GM19324 (cell line): ENCODE data around the gene ABHD17C.

Source experiments
- ATAC-seq: cut with Tn5 transposase; IDR thresholded peaks from one replicate; pipeline ENCODE4 v1.9.1; 2021; ENCODE audit warnings: mild to moderate bottlenecking, moderate library complexity; ENCODE audit not compliant: unreplicated experiment, low FRiP score

Gene ABHD17C

GRCh38 chr15:80722811-80723210 lies 27.7 kb downstream of the ABHD17C start:
- no peak for ATAC-seq

- no peak for ATAC-seq
Observed at GRCh38 chr15:80727196-80727595, 32.1 kb downstream of the ABHD17C start.

GRCh38 chr15:80727596-80727995 lies 32.5 kb downstream of the ABHD17C start:
- ATAC-seq: no peak

GRCh38 chr15:80730387-80730786 lies 35.3 kb downstream of the ABHD17C start:
- no peak for ATAC-seq

- no peak for ATAC-seq
Observed at GRCh38 chr15:80730926-80731325, 35.8 kb downstream of the ABHD17C start.

- no peak for ATAC-seq
Observed at GRCh38 chr15:80732167-80732566, 37.1 kb downstream of the ABHD17C start.

GRCh38 chr15:80732818-80733217 lies 37.7 kb downstream of the ABHD17C start:
- ATAC-seq: no peak

- ATAC-seq: no peak
Observed at GRCh38 chr15:80733460-80733859, 38.4 kb downstream of the ABHD17C start.

- no peak for ATAC-seq
Observed at GRCh38 chr15:80735344-80735743, 40.2 kb downstream of the ABHD17C start.

- ATAC-seq: no peak
Observed at GRCh38 chr15:80736560-80736959, 41.5 kb downstream of the ABHD17C start.

- ATAC-seq: no peak
Observed at GRCh38 chr15:80739919-80740318, 44.8 kb downstream of the ABHD17C start.

GRCh38 chr15:80742081-80742480 lies 47.0 kb downstream of the ABHD17C start:
- no peak for ATAC-seq

- ATAC-seq: no peak
Observed at GRCh38 chr15:80743189-80743833, 48.2 kb downstream of the ABHD17C start.

- no peak for ATAC-seq
Observed at GRCh38 chr15:80744415-80744814, 49.3 kb downstream of the ABHD17C start.

- ATAC-seq: no peak
Observed at GRCh38 chr15:80744826-80745225, 49.7 kb downstream of the ABHD17C start.

- ATAC-seq: no peak
Observed at GRCh38 chr15:80745888-80746287, 50.8 kb downstream of the ABHD17C start.

GRCh38 chr15:80747317-80748053 lies 52.4 kb downstream of the ABHD17C start:
- no peak for ATAC-seq

- no peak for ATAC-seq
Observed at GRCh38 chr15:80749589-80749988, 54.5 kb downstream of the ABHD17C start.

- ATAC-seq: no peak
Observed at GRCh38 chr15:80750575-80750974, 55.5 kb downstream of the ABHD17C start.

- no peak for ATAC-seq
Observed at GRCh38 chr15:80752204-80752603, 57.1 kb downstream of the ABHD17C start.

GRCh38 chr15:80753161-80753560 lies 58.1 kb downstream of the ABHD17C start:
- no peak for ATAC-seq

GRCh38 chr15:80754014-80754413 lies 58.9 kb downstream of the ABHD17C start:
- no peak for ATAC-seq
